Measurements from ENCODE around the gene OTOG.

Gene OTOG

DNA sequence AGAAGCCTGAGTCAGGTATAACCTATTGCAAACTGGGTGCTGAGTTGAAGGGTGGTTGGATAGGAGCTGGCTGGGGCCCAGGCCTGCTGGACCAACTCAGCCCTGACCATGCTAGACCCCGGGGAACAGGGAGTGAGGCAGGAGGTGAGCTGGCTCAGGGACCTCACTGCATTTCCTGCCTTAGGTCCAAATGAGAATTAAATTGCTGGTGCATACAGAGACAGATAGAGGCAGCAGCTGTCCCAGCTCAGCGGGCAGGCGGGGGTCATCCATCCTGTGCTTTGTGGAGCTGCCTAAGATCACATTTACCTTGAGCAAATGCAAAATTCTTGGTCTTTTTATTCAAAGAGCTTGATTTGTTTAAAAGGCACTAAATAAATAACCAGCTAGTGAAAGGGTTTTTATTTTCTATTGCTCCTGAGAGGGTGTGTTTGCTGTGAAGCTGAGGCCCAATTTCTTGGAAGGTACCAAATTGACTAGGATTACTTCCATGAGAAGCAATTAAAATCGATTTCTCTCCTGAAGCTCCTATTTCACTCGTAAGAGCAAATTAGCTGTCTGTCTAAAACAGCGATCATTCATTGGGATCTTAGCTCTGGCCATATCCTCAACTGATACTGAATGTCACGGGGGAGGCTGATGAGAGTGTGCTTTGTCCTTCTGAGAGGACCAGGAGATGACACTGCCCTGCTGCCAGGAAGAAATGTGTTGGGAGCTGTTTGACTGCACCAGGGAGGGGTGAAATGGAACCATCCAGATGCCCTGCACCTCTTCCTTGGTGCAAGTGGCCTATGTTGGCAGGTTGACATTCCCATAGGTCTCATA lies 27.8 kb upstream of the OTOG start:
- no peak for DNase-seq (ENCODE audit: low spot score)

DNA sequence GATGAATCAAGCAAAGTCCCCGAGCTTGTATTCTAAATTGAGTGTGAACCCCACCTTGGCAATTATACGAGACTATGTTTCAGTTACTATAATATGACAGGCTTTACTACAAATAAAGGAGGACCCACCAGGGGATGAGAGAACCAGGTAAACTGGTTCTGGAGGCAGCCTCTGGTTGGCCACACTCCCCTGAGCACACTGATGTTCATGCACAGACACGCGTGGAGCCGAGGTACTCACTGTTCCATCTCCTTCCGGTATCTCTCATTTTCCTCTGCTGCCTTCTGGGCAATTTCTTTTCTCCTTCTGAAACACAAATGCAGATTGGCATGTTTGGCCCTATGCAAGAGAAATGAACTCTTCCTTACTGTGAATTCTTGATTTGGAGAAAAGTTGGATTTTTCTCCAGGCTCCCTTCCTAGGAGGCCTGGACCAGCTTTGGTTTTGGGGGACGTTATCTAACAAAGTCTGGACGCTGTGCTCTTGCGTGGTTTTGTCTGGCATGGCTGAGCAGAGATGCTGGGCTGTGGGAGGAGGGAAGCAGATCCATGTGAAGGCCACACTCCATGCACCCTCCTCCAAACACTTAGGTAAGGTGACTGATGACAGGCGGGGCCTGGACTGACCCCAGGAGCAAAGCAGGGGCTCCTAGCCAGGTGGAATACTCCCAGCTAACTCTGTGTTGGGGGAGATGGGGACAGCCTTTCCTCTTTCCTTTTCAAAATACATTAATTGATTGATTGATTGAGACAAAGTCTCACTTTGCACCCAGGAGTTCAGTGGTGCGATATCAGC lies 25.8 kb upstream of the OTOG start:
- no peak for DNase-seq (ENCODE audit: low spot score)

DNA sequence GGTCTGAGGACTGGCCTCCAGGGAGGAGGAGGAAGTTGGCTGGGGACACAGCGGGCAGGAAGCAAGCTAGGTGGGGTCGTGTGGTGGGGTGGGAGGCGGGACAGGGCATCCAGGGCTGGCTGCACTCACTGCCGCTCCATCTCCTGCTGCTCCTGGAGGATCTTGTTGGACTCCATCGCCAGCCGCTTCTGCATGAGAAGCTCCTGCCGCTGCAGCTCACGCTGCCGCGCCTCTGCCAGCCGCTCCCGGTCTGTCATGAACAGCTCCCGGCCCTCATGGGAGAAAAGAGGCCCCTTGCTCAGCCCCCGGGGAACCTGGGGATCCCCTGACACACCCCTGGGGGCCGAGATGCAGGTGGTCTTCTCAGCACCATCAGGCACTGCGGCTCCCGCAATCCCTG lies 24.4 kb upstream of the OTOG start:
- DNase-seq (ENCODE audit: low spot score): no peak

DNA sequence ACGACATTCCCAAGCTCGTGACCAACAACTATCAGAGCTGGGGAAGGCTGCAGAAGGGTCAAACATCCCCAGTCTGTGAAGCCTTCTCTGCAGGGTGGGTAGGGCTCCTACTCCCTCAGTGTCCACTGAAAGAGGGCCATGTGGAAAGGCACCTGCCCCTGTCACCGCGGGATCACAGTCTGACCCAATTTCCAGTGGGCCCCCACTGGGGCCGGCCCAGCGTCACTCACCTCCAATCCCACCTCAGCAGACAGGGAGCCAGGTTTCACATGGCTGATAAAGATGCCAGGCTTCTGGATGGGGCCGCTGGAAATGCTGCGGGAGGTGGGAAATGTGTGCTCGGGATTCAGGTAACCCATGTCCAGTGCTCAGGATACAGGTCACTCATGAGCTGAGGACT lies 22.8 kb upstream of the OTOG start:
- DNase-seq (ENCODE audit: low spot score): no peak

- no peak for DNase-seq (ENCODE audit: low spot score)
Measured at GRCh38 chr11:17525570-17525969, 21.5 kb upstream of the OTOG start.

DNA sequence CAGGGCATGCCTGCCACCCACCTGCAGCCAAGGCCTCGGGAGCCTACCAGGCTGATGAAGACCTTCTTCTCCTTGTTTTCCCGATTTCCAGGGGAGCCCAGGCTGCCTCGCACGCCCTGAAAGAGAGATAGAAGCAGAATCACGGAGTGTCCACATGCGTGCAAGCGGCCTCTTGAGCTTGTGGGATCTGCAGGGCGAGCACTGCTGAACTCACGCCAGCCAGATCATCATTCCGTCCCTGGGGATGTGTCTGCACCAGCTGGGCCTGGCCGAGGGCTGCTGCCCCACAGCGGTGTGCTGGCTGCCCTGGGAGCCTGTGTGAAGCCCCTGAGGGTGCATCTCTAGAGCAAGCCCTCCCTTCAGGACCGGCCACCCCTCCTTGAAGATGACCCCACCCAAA lies 20.7 kb upstream of the OTOG start:
- DNase-seq (ENCODE audit: low spot score): no peak

GRCh38 chr11:17526931-17527627 lies 20.0 kb upstream of the OTOG start:
- DNase-seq (ENCODE audit: low spot score): no peak

- DNase-seq (ENCODE audit: low spot score): no peak
Measured at GRCh38 chr11:17527628-17527995, 19.4 kb upstream of the OTOG start.

DNA sequence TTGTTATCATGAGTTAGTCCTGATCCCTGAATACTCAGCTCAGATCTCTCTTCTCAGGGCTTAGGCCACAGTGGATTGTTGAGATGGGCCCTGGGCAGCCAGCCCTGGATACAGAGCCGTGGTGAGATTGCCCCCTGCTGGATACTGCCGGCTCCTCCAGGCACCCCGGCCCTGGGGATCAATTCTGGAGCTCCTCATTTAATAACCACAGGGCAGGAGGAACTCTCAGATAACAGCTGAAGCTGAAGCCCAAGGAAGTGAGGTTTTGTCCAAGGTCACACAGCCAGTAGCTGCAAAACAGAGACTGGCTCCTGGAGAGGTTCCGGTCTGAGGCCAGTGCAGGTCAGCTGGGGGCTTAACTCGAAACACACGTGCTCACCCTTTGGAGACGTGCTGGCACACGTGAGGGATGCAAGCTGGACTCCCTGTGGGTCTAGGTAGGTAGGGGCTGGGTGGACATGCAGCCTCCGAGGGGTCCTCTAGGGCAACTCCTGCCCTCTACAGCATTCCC lies 18.8 kb upstream of the OTOG start:
- DNase-seq (ENCODE audit: low spot score): no peak

- no peak for DNase-seq (ENCODE audit: low spot score)
Measured at GRCh38 chr11:17528906-17529843, 17.9 kb upstream of the OTOG start.

DNA sequence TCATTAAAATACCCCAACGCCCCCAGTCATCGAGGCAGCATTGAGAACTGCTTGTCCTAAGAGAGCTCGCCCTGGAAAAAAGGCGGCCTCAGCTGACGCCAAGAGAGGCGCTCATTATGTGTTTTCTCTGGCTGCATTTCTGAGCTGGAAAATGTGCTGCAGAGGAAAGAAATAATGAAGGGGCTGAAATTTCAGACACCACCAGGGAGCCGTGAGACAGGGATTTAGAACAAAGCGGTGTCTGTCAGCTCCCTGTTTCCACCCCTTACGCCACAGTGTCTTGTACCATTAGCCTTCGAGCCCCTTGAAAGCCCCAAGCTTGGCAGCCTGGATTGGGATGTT lies 17.2 kb upstream of the OTOG start:
- DNase-seq (ENCODE audit: low spot score): no peak

- peak; percentile 60 for DNase-seq (ENCODE audit: low spot score)
Measured at GRCh38 chr11:17531071-17531600, 15.9 kb upstream of the OTOG start.

GRCh38 chr11:17531636-17532113 lies 15.4 kb upstream of the OTOG start:
- DNase-seq (ENCODE audit: low spot score): peak; percentile 62

GRCh38 chr11:17532784-17533183 lies 14.3 kb upstream of the OTOG start:
- no peak for DNase-seq (ENCODE audit: low spot score)

- no peak for DNase-seq (ENCODE audit: low spot score)
Measured at GRCh38 chr11:17533341-17533740, 13.7 kb upstream of the OTOG start.

DNA sequence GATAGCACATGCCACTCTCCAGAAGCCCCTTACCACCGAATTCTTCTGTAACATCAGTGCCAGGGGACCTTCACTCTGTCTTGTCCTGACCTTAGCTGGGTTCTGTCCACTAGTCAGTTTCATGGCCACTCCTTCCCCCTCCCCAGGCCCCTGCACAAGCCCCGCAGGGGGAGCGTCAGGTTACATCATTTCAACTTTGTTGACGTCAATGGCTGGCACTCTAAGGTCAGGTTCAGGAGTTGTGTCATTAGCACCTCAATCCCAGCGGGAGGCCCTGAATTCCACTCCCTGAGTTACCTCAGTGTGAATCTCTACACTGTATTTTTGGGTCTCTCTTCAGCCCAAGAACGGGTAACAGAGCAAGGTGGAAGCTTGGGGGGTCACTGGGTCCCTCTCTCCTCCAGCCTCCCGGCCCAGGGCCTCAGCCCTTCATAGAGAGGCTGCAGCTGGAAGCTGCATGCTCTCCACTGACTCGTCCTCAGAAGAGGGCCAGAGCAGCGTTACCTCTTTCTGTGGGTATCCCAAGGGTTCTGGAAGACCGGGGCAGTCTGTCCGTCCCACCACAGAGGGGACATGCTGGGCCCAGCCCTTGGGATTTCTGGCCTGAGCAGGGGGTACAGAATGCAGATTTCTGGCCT lies 13.2 kb upstream of the OTOG start:
- no peak for DNase-seq (ENCODE audit: low spot score)

GRCh38 chr11:17535488-17535887 lies 11.6 kb upstream of the OTOG start:
- DNase-seq (ENCODE audit: low spot score): no peak

- DNase-seq (ENCODE audit: low spot score): no peak
Measured at GRCh38 chr11:17537261-17537660, 9.8 kb upstream of the OTOG start.

GRCh38 chr11:17538054-17538453 lies 9.0 kb upstream of the OTOG start:
- DNase-seq (ENCODE audit: low spot score): no peak

DNA sequence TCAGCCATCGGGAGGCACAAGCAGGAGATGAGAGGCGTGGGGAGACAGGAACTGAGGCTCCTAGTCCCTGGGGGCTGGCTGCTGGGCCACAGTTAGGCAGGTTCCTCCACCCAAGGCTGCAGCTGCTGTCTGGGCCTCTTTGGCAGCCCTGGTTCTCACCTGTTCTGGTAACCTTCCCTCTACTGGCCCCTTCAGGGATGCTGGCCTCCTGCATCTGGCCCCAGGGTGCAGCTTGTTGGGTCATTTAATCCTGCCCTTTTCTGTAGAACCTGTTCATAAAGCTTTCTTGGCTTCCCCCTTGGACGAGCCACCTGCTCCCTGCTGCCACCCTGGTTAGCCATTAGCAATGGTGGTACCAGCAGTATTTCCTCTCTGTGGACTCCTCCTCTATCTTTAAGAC lies 8.3 kb upstream of the OTOG start:
- no peak for DNase-seq (ENCODE audit: low spot score)

GRCh38 chr11:17540807-17541206 lies 6.3 kb upstream of the OTOG start:
- no peak for DNase-seq (ENCODE audit: low spot score)

Data from SW480 (cell line).